GM20431 (cell line): ENCODE measurements around the gene CSGALNACT2.

ENCODE experiments used
- in situ Hi-C: fragments of 300-500 bp; cut with MseI, MboI; formaldehyde crosslinking; loops from one replicate; pipeline ENCODE4 v1.15.0; 2020; ENCODE audit warnings: low sequenced_read_pairs; ENCODE audit not compliant: unreplicated experiment

Gene CSGALNACT2

DNA sequence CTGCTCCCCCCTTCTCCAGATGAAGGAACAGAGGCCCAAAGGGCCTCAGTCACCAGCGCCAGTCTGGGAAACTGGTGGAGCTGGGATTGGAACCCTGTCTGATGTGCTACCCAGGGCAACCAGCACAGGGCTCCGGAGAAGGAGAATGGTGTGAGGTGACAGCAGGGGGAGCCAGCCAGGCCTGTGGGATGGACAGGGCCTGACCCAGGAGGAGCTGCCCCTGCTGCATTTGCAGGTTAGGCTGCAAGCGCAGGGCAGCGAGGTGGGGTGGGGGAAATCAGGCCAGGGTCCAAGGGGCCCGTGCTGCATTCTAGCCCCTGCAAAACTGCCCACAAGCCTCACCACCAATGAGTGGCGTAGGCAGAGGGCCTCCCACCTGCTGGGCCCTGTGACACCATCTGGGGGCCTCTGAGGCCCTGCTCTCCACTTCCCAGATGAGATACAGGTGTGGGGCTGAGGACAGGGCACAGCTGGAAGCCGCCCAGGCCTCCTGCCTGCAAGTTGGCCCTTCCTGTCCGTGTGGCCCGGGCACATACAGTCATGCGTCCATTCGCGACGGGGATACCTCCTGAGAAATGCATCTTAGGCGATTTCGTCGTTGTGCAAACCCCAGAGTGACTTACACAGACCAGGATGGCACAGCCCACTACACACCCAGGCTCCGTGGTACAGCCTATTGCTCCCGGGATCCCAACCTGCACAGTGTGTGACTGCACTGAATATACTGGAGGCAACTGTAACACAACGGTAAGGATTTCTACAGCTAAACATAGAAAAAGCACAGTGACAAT is 83.4 kb downstream of the CSGALNACT2 start:
- in situ Hi-C loops, result no loop called here

- in situ Hi-C loops, result no loop called here
Measured at GRCh38 chr10:43222210-43222720, 84.0 kb downstream of the CSGALNACT2 start.

GRCh38 chr10:43223056-43223455 is 84.8 kb downstream of the CSGALNACT2 start:
- in situ Hi-C loops, result no loop called here

GRCh38 chr10:43224321-43224720 is 86.1 kb downstream of the CSGALNACT2 start:
- in situ Hi-C loops, result no loop called here

DNA sequence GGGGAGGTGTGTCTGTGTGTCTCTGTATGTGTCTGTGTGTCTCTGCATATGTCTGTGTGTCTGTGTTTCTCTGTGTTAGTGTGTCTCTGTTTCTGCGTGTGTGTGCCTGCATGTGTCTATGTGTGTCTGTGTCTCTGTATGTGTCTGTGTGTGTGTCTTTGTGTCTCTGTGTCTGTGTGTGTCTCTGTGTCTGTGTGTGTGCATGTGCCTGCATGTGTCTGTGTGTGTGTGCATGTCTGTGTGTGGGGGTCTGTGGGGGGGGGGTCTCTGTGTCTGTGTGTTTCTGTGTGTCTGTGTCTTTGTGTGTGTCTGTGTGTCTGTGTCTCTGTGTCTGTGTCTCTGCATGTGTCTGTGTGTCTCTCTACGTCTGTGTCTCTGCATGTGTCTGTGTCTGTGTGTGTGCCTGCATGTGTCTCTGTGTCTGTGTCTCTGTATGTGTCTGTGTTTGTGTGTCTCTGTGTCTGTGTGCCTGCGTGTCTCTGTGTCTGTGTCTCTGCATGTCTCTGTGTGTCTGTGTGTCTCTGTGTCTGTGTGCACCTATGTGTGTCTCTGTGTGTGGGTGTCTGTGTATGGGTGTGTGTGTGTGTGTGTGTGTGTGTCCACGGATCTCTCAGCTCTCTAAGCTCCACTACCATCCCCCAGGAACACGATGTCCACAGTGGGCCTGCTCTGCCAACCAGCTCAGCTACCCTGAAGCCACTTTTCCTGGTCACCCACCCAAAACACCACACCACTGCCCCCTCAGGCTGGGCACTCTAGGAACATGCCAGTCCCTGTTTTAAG is 87.0 kb downstream of the CSGALNACT2 start:
- in situ Hi-C loops, result no loop called here

DNA sequence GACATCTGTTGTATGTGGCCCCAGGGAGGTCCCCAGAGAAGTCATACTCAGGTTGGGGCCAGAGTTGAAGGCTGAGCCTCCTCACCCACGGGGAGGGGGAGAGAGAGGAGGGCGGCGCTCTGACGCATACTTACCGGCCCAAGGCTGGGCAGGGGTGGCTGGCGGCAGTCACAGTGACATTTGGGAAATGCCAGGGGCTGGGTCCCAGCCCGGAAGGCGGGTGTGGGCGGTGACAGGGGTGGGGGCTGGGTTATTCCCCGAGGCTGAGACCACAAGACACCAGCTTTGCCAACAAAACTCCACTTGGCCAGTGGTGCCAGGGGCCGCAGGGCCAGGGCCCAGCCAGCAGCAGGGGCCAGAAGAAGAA is 87.5 kb downstream of the CSGALNACT2 start:
- in situ Hi-C loops, result no loop called here

DNA sequence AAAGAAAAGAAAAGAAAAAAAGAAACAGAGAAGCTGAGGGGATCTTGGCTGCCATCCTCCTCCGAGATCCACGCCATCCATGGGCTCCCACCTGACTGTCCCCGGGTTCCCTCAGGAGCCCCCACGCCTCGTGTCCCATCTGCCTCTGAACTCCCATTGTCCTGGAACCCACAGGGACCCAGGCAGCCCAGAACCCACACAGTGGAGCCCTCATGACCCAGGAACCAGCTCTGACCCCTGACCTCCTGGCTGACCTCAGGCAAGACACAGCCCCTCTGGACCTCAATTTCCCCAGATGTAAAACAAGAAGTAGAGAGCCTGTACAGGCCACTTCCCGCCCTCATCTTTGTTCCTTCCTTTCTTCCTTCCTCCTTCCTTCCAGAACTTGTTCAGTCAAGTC is 88.2 kb downstream of the CSGALNACT2 start:
- in situ Hi-C loops, result no loop called here

GRCh38 chr10:43226851-43227845 is 88.9 kb downstream of the CSGALNACT2 start:
- in situ Hi-C loops, result no loop called here

GRCh38 chr10:43227911-43228782 is 89.9 kb downstream of the CSGALNACT2 start:
- in situ Hi-C loops, result no loop called here

GRCh38 chr10:43228783-43229207 is 90.5 kb downstream of the CSGALNACT2 start:
- in situ Hi-C loops, result no loop called here

DNA sequence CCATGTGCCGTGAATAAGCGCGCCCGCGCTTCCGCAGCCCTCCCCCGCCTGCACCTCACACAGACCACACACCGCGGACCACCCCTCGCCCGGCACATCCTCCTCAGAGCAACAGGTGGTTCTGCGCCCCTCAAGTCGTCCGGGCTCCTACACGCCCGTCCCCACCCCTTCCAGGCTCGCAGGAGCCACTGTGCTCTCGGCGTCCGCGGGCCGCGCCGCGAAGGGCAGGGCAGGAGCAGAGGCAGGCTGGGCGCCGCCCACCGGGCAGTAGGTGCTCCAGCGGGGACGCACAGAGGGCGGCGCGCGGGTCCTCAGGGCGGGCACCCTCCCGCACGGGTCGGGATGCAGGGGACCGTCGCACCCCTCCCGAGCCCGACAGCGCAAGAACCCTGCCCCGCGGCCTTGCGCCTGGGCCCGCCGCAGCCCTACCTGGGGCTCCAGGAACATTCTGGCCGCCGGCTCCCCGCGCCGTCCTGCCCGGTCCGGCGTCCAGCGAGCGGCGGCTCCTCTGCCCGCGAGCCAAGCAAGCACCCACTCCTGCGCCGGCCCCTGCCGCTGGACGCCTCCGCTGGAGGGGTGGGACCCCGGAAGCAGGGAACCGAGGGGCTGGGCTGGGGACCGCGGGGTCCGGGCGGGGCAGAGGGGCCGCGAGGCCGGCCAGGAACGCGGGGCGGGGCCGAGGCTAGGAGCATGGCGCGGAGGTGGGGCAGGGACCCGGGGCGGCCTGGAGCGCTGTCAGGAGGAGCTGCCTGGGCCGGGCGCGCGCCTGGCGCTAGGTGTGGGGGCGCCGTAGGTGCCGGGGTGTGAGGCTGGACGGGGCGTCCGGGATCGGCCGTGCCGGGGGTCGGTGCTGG is 91.2 kb downstream of the CSGALNACT2 start:
- in situ Hi-C loops, result no loop called here

GRCh38 chr10:43230101-43230908 is 92.1 kb downstream of the CSGALNACT2 start:
- in situ Hi-C loops, result no loop called here

- in situ Hi-C loops, result no loop called here
Measured at GRCh38 chr10:43230909-43231522, 92.8 kb downstream of the CSGALNACT2 start.

DNA sequence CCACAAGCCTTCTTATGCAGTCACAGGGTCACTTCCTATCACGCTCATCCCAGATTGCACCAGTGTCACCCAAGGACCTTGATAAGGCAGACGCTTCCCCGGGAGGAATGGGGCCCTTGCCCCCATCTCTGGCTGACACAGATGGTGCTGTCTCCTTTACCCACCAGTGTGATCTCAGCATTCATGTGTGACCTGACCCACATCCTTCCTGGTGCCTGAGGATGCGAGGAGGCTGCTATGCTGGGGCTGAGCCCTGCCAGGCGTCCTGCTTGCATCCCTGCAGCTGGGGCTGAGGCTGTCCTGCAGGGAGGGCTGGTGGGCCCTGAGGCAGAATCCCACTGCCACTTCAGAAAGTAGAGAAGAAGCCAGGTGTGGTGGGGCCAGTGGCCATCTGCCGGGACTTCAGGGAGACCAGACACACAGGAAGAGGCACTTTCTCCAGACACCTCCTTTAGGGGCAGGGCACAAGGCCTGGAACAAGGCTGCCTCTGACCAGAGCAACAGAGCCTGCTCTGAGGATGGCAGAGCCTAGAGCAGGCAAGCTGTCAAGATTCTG is 93.4 kb downstream of the CSGALNACT2 start:
- in situ Hi-C loops, result no loop called here

GRCh38 chr10:43233601-43234430 is 95.6 kb downstream of the CSGALNACT2 start:
- in situ Hi-C loops, result no loop called here
